G401 (cell line): ENCODE measurements around the gene STK4. TPM values are rescaled to one million over a fixed set of nuclear protein-coding genes. Genes with fewer than 3 reads are reported as not detected.

Source experiments
- DNase-seq: peaks from one replicate; pipeline ENCODE4 v3.0.0-alpha.2; 2015; ENCODE audit warnings: low spot score
- in situ Hi-C: cut with HindIII; loops from 2 replicates; pipeline ENCODE4 v1.10.0; 2016; ENCODE audit warnings: low sequenced_read_pairs, mixed read lengths
- total RNA-seq: library from RNA; depleted of rRNA; stranded (reverse); fragments of >200 nt; shearing (Covaris generic); gene quantifications from 2 replicates; pipeline ENCODE4 v1.2.3, GENCODE V29; 2014

Gene STK4
- total RNA-seq, 1 experiment from 2014 or later = 11.1 TPM

DNA sequence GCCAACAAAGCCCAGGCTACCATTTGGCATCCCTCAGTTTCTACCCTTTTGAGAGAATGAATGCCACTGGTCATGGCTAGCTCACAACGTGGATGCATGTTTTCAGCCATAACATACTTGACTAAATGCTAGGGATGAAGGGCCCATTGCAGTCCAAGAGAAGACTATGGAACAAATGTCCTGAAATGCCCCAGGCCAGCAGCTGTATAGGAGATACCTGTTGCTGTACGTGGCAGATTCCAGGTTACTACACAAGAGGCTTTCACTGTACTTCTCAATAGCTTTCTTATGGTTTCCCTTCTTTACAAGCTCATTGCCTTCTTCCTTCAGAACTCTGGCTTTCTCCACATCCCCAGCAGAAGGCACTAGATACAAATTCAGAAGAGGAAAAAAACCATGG is 17.8 kb upstream of the STK4 start:
- no peak for DNase-seq
- in situ Hi-C loops = no loop called here

DNA sequence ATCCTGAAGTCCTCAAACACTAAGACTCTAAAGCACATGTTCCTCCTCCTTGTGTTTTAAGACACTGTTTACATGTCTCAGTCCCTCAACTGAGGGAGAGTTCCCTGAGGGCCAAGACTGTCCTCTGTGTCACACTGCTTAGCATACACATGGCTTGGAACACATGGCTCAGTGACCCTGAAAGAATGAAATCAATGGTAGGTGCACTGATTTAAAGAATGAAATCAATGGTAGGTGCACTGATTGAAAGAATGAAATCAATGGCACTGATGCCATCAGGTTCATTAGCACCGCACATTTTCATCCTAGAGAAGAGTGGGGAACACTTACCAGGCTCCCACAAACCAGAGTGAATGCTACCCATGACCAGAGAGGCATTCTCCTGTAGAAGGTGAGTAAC is 15.9 kb upstream of the STK4 start:
- in situ Hi-C loops = no loop called here
- no peak for DNase-seq

DNA sequence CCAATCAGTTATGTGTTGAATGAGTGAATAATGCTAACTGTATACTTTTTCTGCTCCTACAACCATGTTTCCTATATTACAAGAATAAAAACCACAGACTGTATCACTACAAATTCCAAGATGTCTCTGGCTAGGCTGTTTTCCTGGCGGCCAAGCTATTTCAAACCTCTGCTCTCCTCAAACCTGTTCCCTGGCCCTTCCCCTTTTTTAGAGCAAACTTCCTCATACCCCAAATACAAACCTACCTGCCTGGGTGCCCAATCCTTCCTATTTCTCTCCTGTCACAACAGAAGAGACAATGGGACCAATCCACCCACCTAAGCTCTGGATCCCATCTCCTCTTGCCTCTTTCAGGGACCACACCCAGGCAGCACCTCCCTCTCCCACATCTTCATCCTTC is 13.6 kb upstream of the STK4 start:
- DNase-seq = no peak
- in situ Hi-C loops = no loop called here

DNA sequence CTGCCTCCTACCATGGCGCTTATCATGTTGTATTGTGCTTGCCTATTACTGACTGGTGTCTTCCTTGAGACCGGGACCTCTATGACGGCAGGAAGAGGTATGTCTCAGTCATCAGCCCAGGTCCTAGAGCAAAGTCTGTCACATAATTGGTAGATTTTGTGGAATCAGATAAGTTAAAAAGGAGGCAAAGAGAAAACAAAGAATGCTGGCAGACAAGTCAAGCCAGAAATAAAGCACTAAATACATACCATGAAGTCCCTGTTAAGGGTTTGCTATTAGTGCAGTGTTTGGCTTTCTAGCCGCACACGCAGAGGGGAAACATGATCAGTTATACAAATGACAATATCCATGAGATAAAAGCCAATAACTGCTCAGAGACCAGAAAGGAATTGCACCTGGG is 12.1 kb upstream of the STK4 start:
- in situ Hi-C loops = no loop called here
- DNase-seq = no peak

- no peak for DNase-seq
- in situ Hi-C loops = no loop called here
Measured at GRCh38 chr20:44955270-44955669, 11.0 kb upstream of the STK4 start.

- in situ Hi-C loops = no loop called here
Measured at GRCh38 chr20:44956410-44956809, 9.9 kb upstream of the STK4 start.

GRCh38 chr20:44958276-44958675 is 8.0 kb upstream of the STK4 start:
- in situ Hi-C loops = no loop called here
- DNase-seq = no peak

More at GRCh38 chr20:44956410-44956809, 9.9 kb upstream of the STK4 start:
- DNase-seq = no peak

GRCh38 chr20:44959082-44959637 is 7.2 kb upstream of the STK4 start:
- peak; percentile 11 for DNase-seq
- in situ Hi-C loops = no loop called here

DNA sequence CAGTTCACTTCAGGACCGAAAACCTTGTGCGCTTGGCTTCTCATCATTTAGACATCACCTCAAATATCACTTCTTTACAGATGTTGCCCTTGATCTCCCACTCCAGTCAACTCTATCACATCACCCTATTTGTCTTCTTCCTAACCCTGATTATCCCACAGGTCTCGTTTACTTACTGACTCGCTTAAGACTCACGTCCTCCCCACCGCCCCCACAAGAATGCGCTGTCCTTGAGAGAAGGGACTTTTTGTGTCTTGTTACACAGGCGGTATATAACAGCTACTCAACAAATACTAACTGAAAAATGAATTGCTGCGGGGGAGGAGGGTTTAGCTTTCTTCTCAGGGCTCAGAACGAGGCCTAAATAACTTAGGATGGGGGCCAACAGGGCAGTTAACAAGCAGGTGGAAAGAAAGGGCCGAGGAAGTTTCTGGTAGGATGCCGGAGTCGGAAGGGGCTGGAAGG is 6.6 kb upstream of the STK4 start:
- in situ Hi-C loops = no loop called here
- peak; percentile 38 for DNase-seq

GRCh38 chr20:44960103-44960852 is 6.0 kb upstream of the STK4 start, which contains the start of gene TOMM34:
Gene TOMM34, minus strand, starts transcription at chr20:44960397. Its CDS starts 64 bp downstream, at chr20:44960333.
- peak; percentile 94 for DNase-seq
- in situ Hi-C loops = no loop called here

DNA sequence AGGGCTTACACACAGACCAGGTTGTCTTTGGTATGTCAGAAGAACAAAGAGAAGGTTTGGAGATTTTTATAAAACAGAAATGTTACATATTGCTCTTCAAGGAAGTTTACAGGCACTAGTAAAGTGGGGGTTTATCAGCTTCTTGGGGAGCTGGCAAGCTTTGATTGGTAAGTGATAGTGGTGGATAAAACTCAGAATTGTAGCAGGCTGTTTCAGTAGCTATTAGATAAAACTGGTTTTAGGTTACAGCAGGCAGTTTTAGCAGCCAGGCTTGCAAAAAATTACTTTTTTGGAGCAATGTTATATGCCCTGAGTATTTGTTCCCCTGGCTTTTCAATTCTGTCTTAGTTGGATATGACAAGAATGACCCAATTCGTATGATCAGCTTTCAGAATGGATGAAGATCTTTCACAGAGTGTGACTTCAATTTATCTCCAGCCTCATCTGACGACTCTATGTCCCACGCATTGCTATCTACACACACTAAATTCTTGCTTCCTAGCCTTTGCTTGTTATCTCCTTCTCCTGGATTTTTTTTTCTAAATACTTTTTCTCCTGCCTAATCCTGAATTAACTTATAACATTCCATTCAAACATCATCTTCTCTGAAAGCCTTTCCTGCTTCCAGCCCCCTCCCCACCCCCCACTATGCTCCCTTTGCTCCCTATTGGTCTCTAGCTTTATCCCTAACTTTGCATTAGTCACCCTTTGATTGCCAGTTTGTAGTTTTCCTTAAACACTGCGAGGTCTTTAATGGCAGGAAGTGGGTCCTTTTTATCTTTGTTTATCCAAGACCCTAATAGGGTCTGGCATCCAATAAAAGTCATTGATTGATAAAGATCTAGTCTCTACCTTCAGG is 5.1 kb upstream of the STK4 start:
- in situ Hi-C loops = no loop called here
- DNase-seq = no peak

DNA sequence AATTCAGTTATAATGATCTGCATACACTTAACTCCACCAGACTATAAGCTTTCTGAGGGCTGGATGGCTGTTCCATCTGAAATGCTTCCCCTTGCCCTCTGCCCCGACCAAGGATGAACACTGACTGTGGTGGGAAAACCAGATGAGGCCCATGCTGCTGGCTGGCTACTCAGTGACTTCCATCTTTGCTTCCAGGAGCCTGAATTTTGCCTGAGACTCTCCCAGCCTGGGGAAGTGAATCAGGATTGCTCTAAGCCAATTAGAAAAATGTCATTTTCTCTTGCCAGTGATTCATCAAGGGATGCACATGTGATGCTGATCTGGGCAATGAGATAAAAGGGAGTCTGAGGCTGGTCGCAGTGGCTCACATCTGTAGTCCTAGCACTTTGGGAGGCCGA is 4.4 kb upstream of the STK4 start:
- in situ Hi-C loops = no loop called here
- DNase-seq = no peak

DNA sequence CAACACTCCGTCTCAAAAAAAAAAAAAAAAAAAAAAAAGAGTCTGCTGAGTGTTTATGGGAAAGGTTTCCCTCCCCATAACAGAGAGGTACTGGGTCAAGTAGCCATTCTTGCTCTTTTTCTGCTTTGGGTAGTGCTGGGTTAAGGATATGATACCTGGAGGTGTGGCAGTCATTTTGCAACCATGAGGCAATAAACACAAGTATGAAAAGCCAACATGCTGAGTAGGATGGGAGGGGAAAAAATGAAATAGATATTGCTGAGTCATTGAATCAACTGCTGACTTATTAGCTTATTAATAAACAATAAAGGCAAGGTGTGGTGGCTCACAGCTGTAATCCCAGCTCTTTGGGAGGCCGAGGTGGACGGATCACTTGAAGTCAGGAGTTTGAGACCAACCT is 3.8 kb upstream of the STK4 start:
- in situ Hi-C loops = no loop called here
- no peak for DNase-seq

- DNase-seq = no peak
- in situ Hi-C loops = no loop called here
Measured at GRCh38 chr20:44963325-44964215, 2.7 kb upstream of the STK4 start.

DNA sequence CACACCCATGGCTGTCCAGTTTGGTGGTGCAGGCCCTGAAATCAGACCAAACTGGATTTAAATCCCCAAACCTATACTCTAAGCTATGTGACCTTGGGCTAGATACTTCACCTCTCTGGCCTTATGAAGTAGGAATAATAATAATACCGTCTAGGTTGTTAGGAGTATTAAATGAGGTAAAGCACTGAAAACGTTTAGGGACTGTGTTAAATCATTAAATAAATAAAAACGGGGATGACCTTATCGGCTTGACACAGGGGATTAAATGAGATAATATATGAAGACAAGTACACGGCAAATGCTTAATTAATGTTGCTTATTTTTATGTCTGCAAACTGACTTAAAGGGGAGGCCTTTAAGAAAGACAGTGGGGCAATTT is 672 bp upstream of the STK4 start:
- DNase-seq = no peak
- in situ Hi-C loops = no loop called here

DNA sequence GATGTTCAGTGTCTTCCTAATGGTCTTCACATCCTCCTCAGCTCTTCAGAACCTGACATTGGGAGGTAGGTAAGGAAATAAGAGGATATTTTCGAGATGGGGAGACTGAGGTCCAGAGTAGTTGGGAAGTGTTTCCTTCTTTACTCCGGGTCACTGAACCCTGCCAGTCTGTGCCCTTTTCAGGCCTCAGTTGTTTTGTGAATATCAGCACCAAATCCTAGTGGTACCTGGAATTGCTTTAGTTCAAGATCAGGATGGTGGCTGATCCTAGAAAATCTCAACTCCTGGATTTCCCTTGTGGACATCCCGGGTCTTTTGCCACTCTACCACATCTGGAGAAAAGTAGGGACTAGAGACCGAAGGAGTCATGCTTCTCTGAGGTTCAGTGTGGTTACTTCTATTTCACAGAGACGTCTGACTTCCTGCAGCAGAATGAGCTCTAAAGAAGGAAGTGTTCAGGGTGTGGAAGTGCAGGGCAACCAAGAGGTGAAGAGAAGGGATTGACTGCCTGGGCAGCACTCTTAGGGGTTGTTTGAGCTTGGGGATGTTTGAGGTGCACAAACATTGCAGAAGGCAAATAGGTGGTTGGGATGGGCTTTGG is 995 bp downstream of the STK4 start:
- in situ Hi-C loops = no loop called here
- no peak for DNase-seq

- in situ Hi-C loops = no loop called here
- DNase-seq = no peak
Measured at GRCh38 chr20:44969300-44969894, 3.1 kb downstream of the STK4 start.

GRCh38 chr20:44970243-44970757 is 4.0 kb downstream of the STK4 start:
- in situ Hi-C loops = no loop called here
- DNase-seq = no peak
